Stimulated activated CD8-positive, alpha-beta memory T cell treated with anti-CD3 and anti-CD28 coated beads, Interleukin-7, amount 100 ng/mL, for 24 hours (primary cell): ENCODE measurements around the gene ADNP.

Source experiments
- DNase-seq: peaks from one replicate; pipeline ENCODE4 v3.0.0-alpha.2; 2020; ENCODE audit warnings: low read depth

The ADNP gene

GRCh38 chr20:50848846-50849673 is 82.2 kb downstream of the ADNP start:
- no peak for DNase-seq

GRCh38 chr20:50848341-50848808 is 82.9 kb downstream of the ADNP start:
- DNase-seq, result no peak

DNA sequence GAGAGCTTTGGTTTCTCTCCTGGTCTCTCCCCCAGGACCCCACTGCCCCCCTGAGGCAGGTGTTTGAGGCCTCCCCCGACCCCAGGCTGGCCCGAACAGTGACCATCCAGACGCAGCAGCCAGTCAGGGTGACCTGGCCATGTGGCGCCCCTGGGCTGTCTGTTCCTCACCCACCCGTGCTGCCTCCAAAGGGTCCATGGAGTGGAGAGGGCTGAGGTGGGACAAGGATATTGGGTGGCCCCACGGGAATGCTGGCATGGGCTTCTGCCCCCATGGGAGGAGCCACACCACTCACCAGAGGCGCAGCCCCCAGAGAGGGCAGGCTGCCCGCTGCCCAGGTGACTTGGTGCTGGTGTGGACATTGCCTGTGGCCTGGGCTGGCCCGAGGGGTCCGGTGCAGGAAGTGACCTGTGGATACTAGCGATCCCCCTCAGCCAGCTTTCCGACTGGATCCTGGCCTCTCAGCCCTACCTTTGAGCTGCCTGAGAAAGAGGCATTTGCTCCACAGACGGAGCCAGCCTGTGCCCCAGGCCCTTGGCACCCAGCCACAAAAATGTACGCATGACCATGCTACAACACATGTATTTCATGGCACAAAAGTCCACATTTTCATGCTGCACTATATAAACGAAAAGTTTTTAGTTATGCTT is 85.5 kb downstream of the ADNP start:
- no peak for DNase-seq

GRCh38 chr20:50844430-50845100 is 86.7 kb downstream of the ADNP start:
- DNase-seq, result peak; percentile 26

GRCh38 chr20:50843331-50844276 is 87.6 kb downstream of the ADNP start:
- DNase-seq, result no peak

- DNase-seq, result no peak
Observed at GRCh38 chr20:50842821-50843220, 88.4 kb downstream of the ADNP start.
